Ishikawa (cell line): Measurements from ENCODE around the gene TBC1D17.

Source experiments
- CEBPB ChIP-seq: IDR thresholded peaks from 2 replicates; pipeline ENCODE4 v1.6.1; 2012
- CREB1 ChIP-seq: IDR thresholded peaks from 2 replicates; pipeline ENCODE4 v1.6.1; 2012; ENCODE audit warnings: low read depth
- EGR1 ChIP-seq: IDR thresholded peaks from 2 replicates; pipeline ENCODE4 v1.6.1; 2012
- EP300 ChIP-seq: IDR thresholded peaks from 2 replicates; pipeline ENCODE4 v1.6.1; 2012; ENCODE audit warnings: borderline replicate concordance
- FOXM1 ChIP-seq: IDR thresholded peaks from 2 replicates; pipeline ENCODE4 v1.6.1; 2012; ENCODE audit warnings: low read depth, borderline replicate concordance
- NFIC ChIP-seq: IDR thresholded peaks from 2 replicates; pipeline ENCODE4 v1.6.1; 2012
- RAD21 ChIP-seq: IDR thresholded peaks from 2 replicates; pipeline ENCODE4 v1.6.1; 2012; ENCODE audit warnings: low read depth
- TAF1 ChIP-seq: IDR thresholded peaks from 2 replicates; pipeline ENCODE4 v1.6.1; 2012; ENCODE audit warnings: low read depth, mild to moderate bottlenecking
- TCF12 ChIP-seq: IDR thresholded peaks from 2 replicates; pipeline ENCODE4 v1.6.1; 2012; ENCODE audit warnings: low read depth
- TEAD4 ChIP-seq: IDR thresholded peaks from 2 replicates; pipeline ENCODE4 v1.6.1; 2012
- YY1 ChIP-seq: IDR thresholded peaks from 2 replicates; pipeline ENCODE4 v1.6.1; 2012; ENCODE audit warnings: low read depth
- ZBTB7A ChIP-seq: IDR thresholded peaks from 2 replicates; pipeline ENCODE4 v1.6.1; 2012; ENCODE audit warnings: low read depth
- TF ChIP-seq, protein P1 (sequence below): IDR thresholded peaks from 2 replicates; pipeline ENCODE4 v1.6.1; 2012; ENCODE audit warnings: low read depth, mild to moderate bottlenecking
- TF ChIP-seq, protein P2 (sequence below): IDR thresholded peaks from 2 replicates; pipeline ENCODE4 v1.6.1; 2012
- TF ChIP-seq, protein P3 (sequence below): IDR thresholded peaks from 2 replicates; pipeline ENCODE4 v1.6.1; 2012

The TBC1D17 gene

DNA sequence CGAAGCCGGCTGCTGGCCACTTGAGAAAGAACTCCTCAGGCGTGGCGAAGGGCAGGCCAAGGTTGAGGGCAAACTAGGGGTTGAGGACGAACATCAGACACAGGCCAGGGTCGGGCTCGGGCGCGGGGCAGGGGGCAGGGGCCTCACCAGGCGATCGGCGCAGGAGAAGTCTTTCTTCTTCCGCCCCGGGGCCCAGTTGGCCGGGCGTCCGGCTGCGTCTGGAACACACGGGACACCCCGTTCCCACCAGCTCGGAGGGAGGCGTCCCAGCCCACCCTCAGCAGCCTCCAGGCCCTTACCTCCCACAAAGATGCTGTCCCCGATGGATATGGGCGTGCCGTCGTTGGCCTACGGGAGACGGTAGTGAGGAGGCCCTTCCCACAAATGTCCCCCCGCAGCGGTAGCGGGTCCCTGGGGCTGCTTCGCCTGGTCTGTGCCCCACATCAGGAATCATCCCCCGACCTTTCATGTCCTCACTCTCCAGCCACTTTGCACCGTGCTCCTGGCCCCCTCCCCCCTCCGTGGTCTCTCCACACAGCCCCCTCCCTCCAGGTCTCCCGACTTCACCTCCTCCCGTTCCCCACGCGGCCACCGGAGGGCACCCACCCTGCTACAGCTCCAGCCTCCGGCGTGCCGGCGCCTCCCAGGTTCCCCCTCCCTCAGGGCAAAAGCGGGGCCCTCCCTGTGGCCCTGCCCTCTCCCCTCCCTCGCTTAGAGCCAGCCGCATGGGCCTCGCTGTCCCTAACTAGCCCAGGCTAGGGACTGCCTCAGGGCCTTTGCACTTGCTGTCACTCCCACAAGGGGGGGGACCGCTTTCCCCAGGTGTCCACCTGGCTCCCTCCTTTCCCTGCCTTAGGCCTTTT is 14.9 kb upstream of the TBC1D17 start:
- TF ChIP-seq EP300 (no peak), CEBPB (no peak), ZBTB7A (no peak), FOXM1 (no peak), NFIC (no peak), CREB1 (no peak), TCF12 (no peak), TEAD4 (no peak), TAF1 (no peak), YY1 (no peak), RAD21 (no peak), EGR1 (no peak)
- TF ChIP-seq, protein P1, sequence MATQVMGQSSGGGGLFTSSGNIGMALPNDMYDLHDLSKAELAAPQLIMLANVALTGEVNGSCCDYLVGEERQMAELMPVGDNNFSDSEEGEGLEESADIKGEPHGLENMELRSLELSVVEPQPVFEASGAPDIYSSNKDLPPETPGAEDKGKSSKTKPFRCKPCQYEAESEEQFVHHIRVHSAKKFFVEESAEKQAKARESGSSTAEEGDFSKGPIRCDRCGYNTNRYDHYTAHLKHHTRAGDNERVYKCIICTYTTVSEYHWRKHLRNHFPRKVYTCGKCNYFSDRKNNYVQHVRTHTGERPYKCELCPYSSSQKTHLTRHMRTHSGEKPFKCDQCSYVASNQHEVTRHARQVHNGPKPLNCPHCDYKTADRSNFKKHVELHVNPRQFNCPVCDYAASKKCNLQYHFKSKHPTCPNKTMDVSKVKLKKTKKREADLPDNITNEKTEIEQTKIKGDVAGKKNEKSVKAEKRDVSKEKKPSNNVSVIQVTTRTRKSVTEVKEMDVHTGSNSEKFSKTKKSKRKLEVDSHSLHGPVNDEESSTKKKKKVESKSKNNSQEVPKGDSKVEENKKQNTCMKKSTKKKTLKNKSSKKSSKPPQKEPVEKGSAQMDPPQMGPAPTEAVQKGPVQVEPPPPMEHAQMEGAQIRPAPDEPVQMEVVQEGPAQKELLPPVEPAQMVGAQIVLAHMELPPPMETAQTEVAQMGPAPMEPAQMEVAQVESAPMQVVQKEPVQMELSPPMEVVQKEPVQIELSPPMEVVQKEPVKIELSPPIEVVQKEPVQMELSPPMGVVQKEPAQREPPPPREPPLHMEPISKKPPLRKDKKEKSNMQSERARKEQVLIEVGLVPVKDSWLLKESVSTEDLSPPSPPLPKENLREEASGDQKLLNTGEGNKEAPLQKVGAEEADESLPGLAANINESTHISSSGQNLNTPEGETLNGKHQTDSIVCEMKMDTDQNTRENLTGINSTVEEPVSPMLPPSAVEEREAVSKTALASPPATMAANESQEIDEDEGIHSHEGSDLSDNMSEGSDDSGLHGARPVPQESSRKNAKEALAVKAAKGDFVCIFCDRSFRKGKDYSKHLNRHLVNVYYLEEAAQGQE, result no peak
- TF ChIP-seq, protein P2, sequence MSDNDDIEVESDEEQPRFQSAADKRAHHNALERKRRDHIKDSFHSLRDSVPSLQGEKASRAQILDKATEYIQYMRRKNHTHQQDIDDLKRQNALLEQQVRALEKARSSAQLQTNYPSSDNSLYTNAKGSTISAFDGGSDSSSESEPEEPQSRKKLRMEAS, result no peak
- TF ChIP-seq, protein P3, sequence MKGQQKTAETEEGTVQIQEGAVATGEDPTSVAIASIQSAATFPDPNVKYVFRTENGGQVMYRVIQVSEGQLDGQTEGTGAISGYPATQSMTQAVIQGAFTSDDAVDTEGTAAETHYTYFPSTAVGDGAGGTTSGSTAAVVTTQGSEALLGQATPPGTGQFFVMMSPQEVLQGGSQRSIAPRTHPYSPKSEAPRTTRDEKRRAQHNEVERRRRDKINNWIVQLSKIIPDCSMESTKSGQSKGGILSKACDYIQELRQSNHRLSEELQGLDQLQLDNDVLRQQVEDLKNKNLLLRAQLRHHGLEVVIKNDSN, result no peak

DNA sequence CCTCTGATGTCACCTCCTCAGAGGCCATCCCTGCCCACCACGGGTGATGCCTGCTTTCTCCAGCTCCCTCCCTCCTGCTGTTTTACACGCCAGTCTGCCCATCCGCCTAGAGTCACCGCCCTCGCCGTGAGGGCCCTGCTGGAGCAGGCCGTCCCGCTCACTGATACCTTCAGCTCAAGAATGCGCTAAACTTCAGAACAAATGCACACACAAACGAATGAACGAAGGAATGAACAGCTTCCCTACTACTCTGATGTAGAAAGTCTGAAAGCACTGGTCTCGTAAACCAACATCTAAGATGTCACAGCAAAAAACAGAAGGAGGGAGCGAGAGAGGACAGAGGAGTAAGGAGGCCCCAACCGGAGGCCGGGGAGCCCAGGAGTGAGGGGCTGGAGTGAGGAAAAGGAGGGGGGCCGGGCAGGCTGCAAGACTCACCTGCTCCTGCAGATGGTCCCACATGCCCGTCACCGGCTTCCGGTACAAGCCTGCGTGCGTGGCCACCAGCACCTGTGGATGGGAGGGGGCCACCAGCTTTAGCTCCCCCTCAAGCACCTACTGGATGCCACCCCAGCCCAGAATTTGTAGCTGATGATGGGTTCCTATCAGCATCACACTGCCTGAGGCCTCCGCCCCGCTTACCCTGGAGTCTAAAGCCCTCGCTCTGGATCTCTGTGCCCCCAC is 14.1 kb upstream of the TBC1D17 start:
- no peak for TF ChIP-seq RAD21
- no peak for TF ChIP-seq TEAD4

DNA sequence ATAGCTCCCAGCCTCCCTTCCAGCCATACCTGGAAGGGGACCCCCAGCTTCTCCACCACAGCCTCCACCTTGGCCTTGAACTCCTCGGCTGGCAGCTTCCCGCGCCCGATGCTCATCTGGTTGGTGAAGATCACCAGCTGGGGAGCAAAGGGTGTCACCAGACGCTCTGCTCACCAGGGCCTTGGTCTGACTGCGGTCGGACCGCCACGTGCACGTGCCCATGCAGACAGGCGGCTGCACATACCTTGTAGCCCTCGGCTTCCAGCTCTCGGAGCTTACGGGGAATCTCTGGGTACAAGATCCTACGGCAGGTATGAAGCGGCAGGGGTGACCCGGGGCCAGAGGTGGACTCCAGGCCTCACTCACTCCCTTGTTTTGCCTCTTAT is 13.6 kb upstream of the TBC1D17 start:
- TF ChIP-seq EGR1, result no peak
- TF ChIP-seq, protein P3, result no peak

DNA sequence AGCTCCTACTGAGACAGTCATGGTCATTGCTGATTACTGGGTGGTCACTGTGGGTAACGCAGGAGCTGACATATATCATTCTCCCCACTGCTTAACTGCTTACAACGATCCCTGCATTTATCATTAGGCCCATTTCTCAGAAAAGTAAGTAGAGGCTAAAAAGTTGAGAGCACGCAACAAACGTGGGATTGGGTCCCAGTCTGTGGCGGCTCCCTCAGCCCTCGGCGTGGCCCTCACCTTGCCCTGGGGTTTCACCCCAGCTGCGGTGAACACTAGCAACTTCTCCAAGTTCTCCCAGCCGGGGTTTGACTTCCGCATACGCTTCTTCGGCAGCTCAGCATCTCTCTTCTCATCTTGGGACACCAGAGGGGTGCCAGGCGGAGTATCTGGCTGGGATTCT is 12.6 kb upstream of the TBC1D17 start:
- no peak for TF ChIP-seq RAD21
- TF ChIP-seq YY1, result no peak
- TF ChIP-seq TCF12, result no peak
- TF ChIP-seq CREB1, result no peak
- no peak for TF ChIP-seq TEAD4

DNA sequence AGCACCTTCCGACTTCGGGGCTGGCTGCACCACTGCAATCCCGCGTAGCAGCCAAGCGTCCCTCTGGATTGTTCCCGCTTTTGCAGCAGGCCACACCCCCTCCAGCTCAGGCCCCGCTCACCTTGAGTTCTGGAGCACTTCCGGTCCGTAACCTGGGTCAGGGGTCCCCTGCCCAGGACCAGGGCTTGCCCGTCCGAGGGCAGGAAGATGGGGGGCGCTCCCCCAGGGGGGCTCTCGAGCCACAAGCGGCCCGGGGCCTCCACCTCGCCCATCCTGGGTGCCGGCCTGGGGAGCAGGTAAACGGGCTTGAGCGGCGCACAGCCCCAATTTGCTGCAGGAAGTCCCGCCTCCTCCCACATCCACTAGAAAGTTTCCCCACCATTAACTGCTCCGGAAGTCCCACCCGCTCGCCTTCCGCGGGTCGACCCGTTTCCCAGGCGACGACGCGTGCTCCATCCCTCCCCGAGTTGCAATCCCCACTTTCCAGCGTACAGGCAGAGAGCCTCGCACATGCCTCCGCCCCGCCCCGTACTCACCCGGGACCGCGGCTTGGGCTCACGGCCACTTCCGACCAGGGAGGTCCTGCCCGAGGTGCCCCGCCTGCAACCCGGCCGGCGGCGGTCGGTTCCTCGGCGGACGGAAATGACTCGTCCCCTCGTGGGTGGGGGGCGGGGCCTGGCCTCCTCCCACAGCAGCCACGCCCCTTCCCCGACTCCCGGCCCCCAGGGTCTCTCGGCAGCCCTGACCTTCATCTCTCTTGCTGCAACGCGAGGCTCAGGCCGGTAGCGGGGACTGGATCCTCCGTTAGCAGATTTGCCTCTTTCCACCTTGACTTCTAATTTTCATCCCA is 10.3 kb upstream of the TBC1D17 start, which contains the start of gene PNKP:
Gene PNKP, minus strand, starts transcription at position 644 of the 850 bp plus-strand sequence. Its CDS starts 372 bp downstream, at position 272.
- TF ChIP-seq TCF12 (no peak; the same call in none of the 2 replicates), TEAD4 (no peak), CREB1 (peak; percentile 68), FOXM1 (peak; percentile 14; the same call in 1 of the 2 replicates), RAD21 (no peak), CEBPB (no peak), ZBTB7A (peak; percentile 37; the same call in 1 of the 2 replicates), NFIC (0 out of 2 replicates have a peak, but pooled peaks have one; percentile 44), YY1 (peak; percentile 61), EGR1 (peak; percentile 86), TAF1 (peak; percentile 48; the same call in 1 of the 2 replicates), EP300 (no peak)
- TF ChIP-seq, protein P3, result peak; percentile 64
- TF ChIP-seq, protein P2, result peak; percentile 70
- TF ChIP-seq, protein P1, result no peak
